Parathyroid adenoma (tissue), 2 donors: ENCODE data around the gene SKI.

Experiments used
- H2AFZ ChIP-seq: fragments of 300-600 bp; sonication (generic); one replicate; pipeline ENCODE4 v1.7.0; 2017; ENCODE audit warnings: antibody characterized with exemption, mild to moderate bottlenecking
- H3K27ac ChIP-seq: fragments of 300-600 bp; sonication (generic); one replicate; pipeline ENCODE4 v1.7.0; 2017
- H3K27me3 ChIP-seq: fragments of 300-600 bp; sonication (generic); one replicate; pipeline ENCODE4 v1.7.0; 2017; ENCODE audit warnings: low read length; ENCODE audit not compliant: control insufficient read depth, insufficient read depth
- H3K36me3 ChIP-seq: fragments of 300-600 bp; sonication (generic); one replicate; pipeline ENCODE4 v1.7.0; 2017; ENCODE audit warnings: low read length; ENCODE audit not compliant: control insufficient read depth, insufficient read depth
- H3K4me1 ChIP-seq: fragments of 300-600 bp; sonication (generic); one replicate; pipeline ENCODE4 v1.7.0; 2017; ENCODE audit warnings: control low read depth
- H3K4me2 ChIP-seq: fragments of 300-600 bp; sonication (generic); one replicate; pipeline ENCODE4 v1.7.0; 2017; ENCODE audit warnings: low read length
- H3K4me3 ChIP-seq: fragments of 300-600 bp; sonication (generic); one replicate; pipeline ENCODE4 v1.7.0; 2017; ENCODE audit warnings: low read depth, low read length
- H3K79me2 ChIP-seq: fragments of 300-600 bp; sonication (generic); one replicate; pipeline ENCODE4 v1.7.0; 2017; ENCODE audit warnings: control low read depth
- H3K9ac ChIP-seq: fragments of 300-600 bp; sonication (generic); one replicate; pipeline ENCODE4 v1.7.0; 2017; ENCODE audit warnings: mild to moderate bottlenecking
- H3K9me3 ChIP-seq: fragments of 300-600 bp; sonication (generic); one replicate; pipeline ENCODE4 v1.7.0; 2017; ENCODE audit warnings: low read length; ENCODE audit not compliant: control insufficient read depth
- TF ChIP-seq, protein P1 (sequence below): fragments of 300-600 bp; sonication (generic); IDR thresholded peaks from one replicate; pipeline ENCODE4 v1.7.0; 2017; ENCODE audit warnings: antibody characterized with exemption, mild to moderate bottlenecking
- donor health status: primary hyperparathyroidism.

Gene SKI

DNA sequence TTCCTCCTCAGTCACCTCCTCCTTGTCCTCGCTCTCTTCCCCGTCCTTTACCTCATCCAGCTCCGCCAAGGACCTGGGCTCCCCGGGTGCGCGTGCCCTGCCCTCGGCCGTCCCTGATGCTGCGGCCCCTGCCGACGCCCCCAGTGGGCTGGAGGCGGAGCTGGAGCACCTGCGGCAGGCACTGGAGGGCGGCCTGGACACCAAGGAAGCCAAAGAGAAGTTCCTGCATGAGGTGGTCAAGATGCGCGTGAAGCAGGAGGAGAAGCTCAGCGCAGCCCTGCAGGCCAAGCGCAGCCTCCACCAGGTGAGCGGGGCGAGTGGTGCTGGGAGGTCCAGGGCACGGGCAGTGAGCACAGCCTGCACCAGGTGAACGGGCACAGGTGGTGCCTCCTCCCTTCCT lies 76.2 kb downstream of the SKI start:
- no peaks in the 10 kb centered on the region for H3K36me3 ChIP-seq
- TF ChIP-seq, protein P1, sequence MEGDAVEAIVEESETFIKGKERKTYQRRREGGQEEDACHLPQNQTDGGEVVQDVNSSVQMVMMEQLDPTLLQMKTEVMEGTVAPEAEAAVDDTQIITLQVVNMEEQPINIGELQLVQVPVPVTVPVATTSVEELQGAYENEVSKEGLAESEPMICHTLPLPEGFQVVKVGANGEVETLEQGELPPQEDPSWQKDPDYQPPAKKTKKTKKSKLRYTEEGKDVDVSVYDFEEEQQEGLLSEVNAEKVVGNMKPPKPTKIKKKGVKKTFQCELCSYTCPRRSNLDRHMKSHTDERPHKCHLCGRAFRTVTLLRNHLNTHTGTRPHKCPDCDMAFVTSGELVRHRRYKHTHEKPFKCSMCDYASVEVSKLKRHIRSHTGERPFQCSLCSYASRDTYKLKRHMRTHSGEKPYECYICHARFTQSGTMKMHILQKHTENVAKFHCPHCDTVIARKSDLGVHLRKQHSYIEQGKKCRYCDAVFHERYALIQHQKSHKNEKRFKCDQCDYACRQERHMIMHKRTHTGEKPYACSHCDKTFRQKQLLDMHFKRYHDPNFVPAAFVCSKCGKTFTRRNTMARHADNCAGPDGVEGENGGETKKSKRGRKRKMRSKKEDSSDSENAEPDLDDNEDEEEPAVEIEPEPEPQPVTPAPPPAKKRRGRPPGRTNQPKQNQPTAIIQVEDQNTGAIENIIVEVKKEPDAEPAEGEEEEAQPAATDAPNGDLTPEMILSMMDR: no peak

DNA sequence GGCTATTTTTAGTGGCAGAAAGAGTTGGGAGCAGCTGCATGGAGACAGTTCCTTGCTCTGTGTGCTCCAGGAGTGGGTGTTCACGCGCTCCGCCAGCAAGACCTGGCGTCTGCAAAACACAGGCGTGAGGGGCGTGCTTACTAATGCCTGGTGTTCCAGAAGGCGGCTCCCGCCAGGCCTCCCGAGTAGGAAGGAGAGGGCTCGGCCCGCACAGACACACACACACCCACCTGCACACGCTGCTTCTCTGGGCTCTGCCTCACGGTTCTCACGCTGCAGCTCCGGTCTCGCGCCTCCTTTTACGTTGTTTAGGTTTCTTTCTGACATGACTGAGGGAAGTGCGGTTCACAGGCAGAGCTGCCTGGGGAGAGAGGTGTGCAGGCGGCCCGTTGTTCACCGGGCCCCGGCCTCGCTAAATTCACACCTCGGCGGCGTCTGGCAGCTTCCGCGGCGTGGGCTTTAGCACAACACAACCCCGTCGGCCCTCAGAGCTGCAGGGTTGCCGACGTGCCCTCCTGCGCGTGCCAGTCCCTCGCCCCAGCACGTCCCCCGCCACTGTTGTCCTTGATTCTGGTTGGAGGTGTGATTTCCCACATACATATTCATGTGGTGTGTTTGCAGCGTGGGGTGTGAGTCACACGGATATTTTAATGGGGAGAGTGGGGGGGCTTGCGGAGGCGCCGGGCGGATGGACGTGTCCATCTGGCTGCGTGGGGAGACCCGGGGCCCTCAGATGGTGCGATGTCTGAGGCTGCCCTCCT lies 77.0 kb downstream of the SKI start:
- H3K4me3 ChIP-seq: no peak overlapping the region
- H3K27me3 ChIP-seq: no peaks in the 10 kb centered on the region
- no peaks in the 10 kb centered on the region for H3K4me1 ChIP-seq
- peaks cover 3% of the 10 kb centered on the region for H3K79me2 ChIP-seq
- H3K27ac ChIP-seq: no peak overlapping the region
- H3K9me3 ChIP-seq: no peaks in the 10 kb centered on the region
- no peak overlapping the region for H2AFZ ChIP-seq
- H3K9ac ChIP-seq: no peak overlapping the region
- H3K36me3 ChIP-seq: no peaks in the 10 kb centered on the region
- TF ChIP-seq, protein P1: no peak
- no peak overlapping the region for H3K4me2 ChIP-seq

More for the DNA sequence above, 76.2 kb downstream of the SKI start:
- Histone ChIP-seq H3K9me3 (no peaks in the 10 kb centered on the region), H3K79me2 (peaks cover 3% of the 10 kb centered on the region), H3K4me1 (no peaks in the 10 kb centered on the region), H3K4me3 (no peak overlapping the region), H3K27ac (no peak overlapping the region), H2AFZ (no peak overlapping the region), H3K4me2 (no peak overlapping the region), H3K27me3 (no peaks in the 10 kb centered on the region), H3K9ac (no peak overlapping the region)

DNA sequence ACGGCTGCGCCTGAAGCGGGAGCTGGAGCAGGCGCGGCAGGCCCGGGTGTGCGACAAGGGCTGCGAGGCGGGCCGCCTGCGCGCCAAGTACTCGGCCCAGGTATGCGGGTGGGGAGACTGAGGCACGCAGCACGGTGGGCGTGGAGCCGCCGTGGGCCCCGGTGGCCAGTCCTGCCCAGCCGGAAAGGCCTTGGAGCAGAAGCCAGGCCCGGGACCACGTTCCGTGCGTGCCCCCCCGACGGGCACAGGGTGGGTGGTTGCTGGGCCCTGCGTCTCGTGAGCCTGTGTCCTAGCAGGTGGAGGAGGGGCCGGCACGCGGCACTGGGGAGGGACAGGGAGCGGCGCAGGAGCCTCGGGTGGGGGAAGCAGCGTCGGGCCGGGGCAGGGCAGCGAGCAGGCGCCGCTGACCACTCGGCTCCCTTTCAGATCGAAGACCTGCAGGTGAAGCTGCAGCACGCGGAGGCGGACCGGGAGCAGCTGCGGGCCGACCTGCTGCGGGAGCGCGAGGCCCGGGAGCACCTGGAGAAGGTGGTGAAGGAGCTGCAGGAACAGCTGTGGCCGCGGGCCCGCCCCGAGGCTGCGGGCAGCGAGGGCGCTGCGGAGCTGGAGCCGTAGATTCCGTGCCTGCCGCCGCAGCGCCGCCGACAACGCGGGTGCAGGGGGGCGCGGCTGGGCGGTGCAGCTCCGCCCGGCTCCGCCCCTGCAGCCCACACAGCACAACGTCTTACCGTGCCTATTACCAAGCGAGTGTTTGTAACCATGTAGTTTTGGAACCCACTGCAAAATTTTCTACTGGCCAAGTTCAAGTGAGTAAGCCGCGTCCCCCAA lies 78.2 kb downstream of the SKI start:
- Histone ChIP-seq H3K9me3 (no peaks in the 10 kb centered on the region), H3K27ac (no peak overlapping the region), H3K79me2 (no peaks in the 10 kb centered on the region), H3K4me1 (no peaks in the 10 kb centered on the region), H2AFZ (no peak overlapping the region), H3K4me2 (no peak overlapping the region), H3K27me3 (no peaks in the 10 kb centered on the region), H3K9ac (no peak overlapping the region), H3K36me3 (no peaks in the 10 kb centered on the region), H3K4me3 (no peak overlapping the region)
- TF ChIP-seq, protein P1: no peak

DNA sequence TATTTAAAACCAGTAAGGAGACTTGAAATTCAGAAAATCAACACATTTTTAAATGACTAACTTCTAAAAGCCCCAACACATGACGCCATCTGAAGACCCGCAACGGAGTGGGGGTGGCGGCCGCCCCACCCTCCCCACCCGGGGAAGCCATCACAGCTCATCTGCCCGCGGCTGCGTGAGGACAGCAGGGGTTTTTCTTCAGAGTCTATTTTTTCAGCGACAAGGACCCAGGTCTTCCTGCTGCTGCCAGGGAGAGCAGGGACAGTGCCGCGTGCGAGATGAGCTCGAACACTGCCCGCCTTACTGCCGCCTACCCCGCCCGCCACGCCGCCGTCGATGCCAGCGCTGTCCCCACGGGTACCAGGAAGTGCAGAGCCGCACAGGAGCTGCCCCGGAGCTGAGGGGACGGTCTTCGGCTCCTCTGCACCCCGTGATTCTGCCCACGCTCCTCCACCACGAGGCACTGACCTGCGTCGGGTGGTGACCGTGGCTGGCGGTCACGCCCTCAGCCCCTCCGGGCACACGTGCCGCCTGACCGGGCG lies 79.0 kb downstream of the SKI start:
- TF ChIP-seq, protein P1: no peak
- Histone ChIP-seq H3K9ac (no peak overlapping the region), H3K79me2 (no peaks in the 10 kb centered on the region), H3K27me3 (no peaks in the 10 kb centered on the region), H3K27ac (no peak overlapping the region), H3K4me1 (no peaks in the 10 kb centered on the region), H3K4me3 (no peak overlapping the region), H3K9me3 (no peaks in the 10 kb centered on the region), H2AFZ (no peak overlapping the region), H3K4me2 (no peak overlapping the region), H3K36me3 (no peaks in the 10 kb centered on the region)
